HG02571 (cell line): ENCODE results near the gene SAP30L.

Experiments
- ATAC-seq: cut with Tn5 transposase; IDR thresholded peaks from one replicate; pipeline ENCODE4 v1.9.1; 2021; ENCODE audit warnings: mild to moderate bottlenecking, moderate library complexity; ENCODE audit not compliant: unreplicated experiment

The SAP30L gene

DNA sequence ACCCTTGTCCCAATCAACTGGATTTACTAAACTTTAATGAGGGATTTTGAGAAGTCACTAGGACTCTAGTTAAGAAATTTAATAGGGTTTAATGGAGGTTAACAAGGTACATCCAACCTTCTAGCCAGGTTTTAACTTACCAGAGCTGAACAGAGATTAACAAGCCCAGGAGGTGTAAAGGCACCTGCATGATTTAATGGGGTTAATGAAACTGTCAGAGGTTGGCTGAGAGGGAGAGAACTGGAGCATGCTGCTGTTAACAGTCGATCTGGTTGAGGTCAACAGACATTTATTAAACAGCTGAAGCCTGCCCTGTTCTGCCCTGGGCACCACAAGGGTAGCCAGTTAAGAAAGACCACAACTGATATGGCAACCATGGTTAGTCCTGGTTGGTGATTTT, 18.6 kb downstream of the SAP30L start:
- no peak for ATAC-seq

DNA sequence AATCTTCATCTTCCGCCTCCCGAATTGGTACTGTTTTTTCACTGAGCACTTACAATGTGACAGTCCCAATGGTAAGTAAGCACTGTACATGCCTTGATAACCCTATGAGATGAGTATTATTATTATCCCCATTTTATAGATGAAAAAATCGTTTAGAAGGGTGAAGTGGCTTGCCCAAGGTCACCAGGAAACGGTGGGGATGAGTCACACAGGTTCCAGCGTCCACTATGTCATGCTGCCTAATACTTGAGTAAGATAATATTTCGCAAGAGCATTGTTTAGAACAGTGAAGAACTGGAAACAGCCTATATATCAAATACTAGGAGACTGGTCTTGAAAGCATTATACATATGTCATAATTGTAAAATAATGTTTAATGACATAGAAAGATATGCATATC, 19.4 kb downstream of the SAP30L start:
- no peak for ATAC-seq

DNA sequence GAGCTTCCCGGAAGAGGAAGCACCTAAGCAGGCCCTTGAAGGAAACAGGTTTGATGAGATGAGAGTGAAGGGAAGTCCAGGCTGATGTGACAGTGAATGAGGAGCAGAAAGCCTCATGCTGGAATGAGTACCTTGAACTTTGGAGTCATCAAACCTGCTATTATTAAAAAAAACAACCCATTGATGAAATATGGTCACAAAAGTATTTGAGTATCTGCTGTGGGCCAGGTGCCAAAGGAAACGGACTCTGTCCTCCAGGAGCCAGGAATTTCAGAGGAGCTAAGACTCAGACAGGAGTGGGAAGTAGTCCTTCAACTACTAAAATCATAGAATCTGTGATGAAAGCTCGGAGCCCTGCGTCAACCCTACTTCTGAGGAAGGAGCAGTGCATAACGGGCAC, 20.4 kb downstream of the SAP30L start:
- no peak for ATAC-seq

DNA sequence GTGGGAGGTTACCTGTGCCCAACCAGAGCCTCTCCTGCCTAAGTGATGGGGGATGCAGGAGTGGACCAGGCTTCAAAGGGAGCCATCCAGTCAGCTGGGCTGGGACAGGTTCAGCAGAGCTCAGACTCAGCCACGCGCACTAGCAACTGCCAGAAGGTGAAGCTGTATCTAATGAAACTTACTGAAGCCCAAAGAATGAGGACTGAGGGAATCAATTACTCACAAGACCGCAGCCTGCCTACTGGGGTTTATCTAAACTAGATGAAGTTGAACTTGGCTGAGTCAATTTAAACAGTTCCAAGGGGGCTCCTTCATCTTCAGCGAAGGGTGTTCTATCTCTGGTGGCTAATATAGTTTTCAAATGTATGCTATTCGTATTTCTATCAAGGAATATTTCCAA, 20.9 kb downstream of the SAP30L start:
- ATAC-seq: no peak

DNA sequence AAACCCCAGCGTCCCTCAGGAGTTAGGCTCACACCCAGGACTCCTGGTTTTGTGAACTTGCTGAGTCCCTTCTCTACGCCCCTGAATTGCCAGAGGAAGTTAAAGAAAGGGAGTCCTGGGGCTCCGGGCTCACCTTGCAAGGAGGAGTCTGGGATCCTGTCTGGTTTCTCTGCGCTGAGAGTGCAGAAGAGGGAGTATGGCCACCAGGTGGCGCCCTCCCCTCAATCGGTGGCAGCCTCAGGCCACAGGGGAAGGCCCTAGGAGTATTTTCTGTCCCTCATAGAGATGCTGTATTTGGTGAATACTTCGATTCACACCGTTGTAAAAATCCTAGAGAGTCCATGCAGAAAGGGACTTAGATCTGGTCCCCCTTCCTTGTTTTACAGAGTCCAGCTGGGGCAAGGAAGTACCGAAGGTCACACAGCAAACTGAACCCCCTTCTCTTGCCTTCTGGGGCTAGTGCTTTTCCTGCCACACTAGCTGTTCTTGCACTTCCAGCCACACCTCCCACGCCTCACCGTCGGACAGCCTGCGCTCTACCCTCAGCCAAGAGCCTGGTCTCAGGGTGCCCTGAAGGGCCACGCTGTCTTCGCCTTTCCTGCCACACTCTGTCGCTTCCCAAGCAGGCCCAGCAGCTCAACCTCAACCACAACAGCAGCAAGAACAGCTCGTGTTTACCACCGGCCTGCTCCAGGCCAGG, 22.0 kb downstream of the SAP30L start:
- ATAC-seq: peak; percentile 96

DNA sequence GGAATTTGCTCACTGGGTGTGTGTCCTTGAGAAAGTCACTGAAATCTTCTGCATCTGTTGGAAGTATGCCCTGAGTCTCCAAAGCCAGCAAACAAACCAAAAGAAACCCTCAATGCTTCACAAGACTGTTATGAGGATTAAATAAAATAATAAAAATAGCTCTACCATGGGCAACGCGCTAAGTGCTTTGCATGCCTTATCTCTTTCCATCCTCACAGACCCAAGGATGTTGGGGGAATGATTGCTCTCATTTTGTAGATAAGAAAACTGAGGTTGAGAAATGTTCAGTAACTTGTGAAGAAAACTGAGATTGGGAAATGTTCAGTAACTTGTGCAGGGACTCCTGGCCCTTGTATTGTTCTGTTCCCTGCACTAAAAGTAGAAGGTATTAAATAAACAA, 24.3 kb downstream of the SAP30L start:
- ATAC-seq: no peak

DNA sequence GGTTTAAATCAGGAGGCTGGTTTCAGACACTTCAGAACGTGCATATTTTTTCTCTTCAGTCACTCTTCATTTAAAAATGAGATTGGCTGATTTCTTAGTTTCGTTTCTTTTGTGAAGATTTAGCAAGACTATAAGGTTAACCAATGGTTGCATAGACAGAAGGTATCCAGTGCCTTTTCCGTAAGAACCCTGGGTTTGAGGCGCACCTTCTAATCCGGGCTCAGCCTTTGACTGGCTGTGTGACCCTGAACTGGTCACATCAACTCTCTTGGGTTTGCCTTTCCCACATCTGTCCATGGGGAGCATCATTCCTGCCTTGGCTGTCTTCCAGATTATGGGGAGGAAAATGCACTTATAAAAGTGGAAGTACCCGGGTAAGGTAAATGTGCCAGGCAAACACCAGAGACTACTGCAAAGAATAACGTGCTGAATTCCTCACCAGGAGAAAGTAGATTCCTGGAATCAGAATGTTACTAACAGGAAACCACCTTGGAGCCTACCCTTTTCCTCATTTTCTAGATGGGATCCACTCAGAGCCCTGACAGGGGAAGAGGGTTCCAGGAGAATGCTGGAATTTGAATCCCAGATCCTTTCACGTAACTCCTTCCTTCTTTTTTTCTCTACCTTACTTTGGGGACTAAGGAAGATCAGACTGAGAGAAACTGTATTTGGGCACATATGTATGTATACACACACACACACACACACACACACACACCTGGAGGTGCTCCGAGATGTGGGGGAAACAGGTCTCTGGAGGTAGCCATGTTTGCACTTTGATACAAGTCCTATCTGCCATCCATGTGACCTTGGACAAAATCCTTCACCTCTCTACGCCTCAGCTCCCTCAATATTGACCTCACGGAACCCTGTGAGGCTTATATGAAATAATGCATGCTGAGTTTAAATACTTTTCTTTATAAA, 25.4 kb downstream of the SAP30L start:
- ATAC-seq: no peak

DNA sequence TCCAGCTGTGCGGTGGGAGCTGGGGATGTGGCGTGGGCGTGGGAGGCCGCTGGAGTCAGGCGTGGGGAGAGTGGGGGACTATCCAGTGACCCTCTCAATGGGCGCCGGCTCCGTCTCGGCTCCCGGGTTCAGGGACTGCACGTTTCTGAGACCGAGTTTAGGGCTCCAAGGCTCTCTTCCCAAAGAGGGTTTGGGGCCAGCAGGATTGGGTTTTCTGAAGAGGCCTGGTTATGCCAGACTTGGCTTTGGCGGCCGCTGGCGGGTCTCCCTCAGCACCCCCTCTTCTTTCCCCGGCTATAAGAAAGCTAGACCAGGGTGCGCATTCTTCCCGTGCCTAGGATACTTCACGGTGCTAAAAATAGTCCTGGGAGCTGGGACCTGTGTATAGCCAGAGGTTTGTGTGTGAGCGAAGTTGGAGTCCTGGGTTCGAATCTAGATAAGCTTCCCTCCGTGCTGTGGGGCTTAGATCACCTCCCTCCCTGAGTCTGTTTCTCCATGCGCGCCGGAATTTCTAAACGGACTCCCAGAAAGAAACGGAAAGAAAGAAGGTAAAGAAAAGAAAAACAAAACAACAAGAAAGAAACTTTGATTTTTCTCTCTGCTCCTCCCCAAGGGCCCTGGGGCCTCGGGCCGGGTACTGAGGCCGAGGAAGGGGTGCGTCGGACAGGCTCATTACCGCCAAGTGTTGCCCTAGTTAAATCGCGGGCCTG, 27.2 kb downstream of the SAP30L start:
- no peak for ATAC-seq

DNA sequence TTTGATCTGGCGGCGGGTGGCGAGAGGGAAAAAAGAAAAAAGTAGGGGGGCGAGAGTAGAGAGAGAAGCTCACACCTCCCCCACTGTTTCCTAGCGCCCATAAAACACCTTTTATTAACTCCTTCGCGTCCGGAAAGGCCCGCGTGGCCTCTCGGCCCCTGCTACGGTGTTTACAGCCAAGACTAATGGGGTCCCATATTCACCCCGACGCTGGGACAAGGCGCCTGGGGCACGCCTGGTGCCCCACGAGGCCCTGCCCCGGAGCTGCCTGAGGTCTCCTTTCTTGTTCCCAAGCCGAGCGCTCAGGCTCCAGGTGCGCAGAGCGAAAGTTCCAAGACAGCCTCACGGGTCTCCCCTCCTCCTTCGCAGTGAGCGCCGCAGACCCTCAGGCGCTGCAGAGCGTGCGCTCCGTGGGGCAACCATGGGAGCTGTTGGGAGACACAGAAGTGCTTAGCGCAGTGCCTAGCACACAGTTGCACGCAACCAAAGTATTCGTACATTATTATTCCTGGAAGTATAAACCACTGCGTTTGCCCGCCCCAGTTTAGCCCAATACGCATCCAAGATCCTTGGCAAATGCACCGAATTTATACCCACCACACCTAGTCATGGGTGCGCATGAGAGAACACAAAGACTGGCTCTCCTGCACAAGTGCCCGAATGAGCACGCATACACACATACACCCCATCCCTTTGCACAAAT, 27.9 kb downstream of the SAP30L start:
- no peak for ATAC-seq

DNA sequence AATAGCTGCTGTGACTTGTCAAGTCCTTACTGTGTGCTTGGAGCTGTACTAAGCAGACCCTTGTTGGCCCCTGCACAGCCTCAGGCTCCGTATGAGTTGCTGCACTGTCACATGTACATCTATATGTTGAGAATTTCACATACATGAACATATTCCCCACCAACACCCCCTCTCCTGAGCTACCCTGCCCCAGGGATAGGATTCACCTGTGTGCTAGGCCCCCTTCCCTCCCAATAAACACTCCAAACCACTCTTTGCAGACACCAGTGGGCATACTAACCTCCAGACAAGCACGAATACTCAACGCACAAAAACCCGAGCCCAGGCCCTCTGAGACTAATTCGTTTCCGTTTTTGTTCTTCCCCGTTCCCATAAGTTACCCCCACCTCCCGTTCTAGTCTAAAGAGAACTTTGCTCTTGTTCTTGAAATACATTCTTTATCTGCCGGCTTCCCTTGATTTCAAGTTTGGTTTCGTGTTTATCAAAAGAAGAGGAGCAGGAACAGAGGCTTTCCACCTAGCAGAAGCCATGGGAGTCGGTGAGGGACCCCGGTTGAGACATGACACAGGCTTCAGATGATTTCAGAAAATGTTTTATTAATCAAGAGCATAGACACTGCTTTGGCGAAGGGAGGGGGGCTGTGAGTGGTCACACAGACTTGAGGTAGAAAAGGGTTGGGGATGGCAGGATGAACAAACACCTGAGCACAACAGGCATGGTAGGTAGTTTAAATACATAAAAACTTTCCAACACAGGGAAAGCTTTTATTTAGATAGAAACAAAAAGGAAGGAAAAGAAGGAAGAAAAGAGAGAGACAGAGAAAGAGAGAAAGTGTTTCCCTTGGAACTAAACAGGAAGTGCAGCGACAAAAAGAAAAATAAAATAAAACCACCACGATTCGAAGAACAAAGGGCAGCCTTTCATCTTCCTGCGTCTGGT, 28.9 kb downstream of the SAP30L start:
- no peak for ATAC-seq

DNA sequence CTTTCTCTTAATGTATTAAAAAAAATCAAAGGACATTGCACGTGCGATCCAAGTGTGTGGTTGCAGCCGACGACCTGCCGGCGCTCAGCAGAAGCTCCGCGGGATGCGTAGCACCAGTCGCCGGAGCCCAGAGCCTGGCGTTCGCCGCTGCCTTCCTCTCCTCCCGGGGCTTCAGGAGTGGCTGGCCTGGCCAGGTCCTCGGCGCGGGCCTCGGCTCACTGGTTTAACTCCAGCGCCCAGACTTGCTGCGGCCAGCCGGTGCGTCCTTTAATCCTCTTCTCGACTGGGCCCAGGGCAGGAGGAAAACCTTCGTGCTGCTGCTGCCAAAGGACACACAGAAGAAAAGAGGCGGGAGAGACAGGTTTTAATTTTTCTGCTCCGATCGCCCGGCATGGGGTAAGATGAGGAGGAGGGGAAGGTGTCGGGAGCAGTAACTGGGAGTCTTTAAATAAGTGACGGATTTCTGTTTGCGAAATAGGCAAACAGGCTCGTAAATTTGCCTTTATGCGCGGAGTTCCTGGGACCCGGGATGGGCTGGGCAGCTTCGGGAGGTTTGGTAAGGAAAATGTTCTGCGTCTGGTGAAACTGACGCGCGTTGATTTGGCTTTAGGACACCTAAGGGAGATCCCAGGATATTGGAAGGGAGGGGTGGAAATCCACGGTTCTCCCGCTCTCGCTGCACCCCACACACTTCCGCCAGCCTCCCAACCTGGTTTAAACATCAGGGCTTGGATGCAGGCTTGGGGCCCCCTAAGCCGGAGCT, 30.0 kb downstream of the SAP30L start:
- no peak for ATAC-seq

DNA sequence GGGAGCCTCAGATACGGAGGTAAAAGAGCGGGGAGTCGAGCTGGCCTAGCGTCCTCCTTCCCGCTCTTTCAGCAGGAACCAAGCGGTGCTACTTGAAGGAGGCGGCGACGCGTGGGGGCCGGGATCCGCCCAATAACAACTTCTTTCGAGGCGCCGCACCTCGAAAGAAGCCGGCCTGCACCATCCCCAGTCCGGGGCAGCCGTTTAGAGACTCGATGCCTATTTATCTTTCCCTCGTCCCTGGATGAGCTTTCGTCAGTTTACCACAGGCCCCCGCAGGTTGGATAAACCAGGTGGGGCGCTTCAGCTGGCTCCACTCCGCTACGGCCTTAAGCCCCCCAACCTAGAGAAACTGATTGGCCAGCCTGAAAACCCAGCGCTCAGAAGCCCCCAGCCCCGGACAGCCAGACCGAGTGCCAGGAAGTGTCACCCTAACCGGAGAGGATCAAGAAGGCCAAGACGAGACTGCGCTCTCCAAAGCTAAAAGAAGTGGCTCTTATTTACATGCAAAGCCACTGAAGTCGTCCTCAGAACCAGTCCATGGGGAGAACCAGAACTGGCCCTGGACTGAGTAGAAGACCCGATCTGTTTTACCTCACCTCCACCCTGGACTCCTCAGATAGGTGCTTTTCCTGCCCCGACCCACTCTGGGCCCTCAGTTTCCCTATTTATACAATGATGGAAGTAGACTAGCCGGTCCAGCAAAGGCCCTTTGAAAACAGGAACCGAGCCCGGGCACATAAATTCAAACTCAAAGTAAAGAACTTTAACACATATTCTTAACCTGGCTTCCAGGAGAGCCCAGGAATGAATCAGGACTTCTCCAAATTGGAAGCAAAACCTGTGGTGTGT, 30.8 kb downstream of the SAP30L start:
- ATAC-seq: no peak

DNA sequence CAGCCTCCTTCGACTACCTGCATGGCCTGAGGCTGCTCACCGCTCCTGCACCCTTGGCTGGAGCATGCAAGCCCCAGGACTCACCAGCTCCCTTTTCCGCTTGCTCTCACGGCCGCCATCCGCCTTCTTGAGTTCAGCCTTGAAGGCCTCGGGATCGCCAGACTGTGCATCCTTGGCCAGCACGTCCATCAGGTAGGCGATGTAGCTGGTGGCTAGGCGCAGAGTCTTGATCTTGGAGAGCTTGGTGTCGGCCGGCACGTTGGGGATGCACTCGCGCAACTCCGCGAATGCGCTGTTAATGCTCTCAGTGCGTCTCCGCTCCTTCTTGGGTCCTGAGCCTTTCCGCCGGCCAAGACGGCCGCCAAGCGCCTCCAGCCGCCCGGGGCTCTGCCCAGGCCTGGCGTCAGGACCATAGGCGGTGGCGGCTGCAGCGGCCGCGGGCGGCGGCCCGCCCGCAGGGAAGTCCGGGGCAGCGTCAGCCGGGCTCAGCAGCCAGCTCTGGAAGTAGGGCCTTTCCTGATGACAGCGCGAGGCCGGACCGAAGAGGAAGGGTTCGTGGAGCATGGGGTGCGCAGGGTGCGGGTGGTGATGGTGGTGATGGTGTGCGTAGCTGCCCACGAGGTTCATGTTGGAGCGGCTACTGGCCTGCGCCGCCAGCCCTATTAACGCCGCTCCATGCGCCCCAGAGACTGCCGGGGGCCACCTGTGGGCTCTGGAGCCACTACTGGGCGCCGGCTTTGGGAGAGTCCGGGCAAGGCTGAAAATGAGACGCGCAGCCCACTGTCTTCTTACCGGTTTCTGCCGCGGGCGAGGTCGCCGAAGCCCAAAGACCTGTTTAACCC, 31.8 kb downstream of the SAP30L start:
- no peak for ATAC-seq

DNA sequence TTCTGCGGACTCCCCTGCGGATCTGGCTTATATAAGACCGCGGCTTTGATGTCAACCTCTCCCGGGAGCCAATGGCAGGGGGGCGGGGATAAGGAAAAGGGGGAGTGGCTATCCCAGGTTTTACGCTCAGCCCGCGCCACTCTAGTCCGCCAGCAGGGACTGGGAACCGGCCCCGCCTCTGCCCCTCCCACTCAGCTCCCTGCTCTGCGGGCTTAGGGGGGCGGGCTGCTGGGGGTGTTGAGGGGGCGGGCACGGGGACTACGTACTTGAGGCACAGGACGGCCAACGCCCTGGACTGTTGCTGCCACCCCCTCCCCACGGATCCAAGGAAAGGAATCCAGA, 32.4 kb downstream of the SAP30L start, which contains the start of gene HAND1:
HAND1 (minus strand) TSS at position 4 of the 342 bp plus-strand sequence. CDS start 219 bp downstream, outside the sequence.
- ATAC-seq: no peak

DNA sequence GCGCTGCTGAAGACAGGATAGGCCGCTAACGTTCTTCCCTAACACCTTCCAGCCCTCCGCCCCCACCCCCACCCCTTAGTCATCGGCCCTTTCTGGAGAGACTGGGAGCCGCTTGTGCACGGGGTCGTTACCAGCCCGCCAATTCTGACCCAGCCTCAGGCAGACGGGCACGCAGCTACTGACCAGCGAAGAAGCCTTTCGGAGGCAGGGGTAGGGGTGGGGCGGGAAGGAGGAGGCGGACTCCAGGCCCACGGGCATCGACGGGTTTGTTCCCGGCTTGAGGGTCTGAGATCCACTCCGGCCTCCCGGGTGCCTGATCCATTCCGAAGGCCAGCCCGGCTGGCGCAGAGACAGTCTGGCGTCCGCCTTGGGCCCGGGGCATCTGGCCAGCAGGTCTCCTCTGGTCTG, 33.0 kb downstream of the SAP30L start:
- ATAC-seq: no peak

DNA sequence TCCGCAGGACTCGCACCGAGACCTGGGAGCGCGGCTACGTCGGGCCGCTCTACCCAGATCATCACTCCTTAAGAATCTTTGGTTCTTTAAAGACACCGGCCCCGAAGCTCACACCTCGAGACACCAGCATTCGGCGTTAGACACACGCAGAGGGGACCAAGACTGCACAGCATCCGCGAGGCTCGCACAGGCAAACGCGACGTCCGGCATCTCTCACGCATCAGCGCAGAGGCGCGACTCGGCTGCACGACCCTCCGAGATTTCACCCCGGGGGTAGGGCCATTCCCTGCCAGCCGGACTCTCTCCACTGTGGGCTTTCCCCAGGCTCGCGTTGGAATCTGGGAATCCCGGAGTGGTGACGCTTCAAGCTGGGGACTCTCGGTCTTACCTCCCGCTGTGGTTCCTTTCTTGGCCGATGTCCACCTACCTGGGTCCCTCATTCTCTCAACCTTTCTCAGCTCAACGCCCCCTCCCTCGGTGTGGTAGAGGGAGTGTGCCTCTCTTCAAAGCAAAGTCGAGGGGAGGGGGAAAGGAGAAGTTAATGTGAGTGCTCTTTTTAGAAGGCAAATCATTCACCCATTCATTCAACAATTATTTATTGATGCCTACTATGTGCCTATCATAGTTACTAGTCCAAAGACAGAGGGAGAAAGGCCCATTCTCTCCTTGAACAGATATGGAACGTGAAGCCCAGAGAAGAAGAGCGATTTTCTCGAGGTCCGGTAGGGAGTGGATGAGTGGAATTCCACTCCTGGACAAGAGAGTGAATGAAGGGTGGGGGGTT, 33.6 kb downstream of the SAP30L start:
- ATAC-seq: no peak
